ENCODE data around the gene DLL4.

Gene DLL4

GRCh38 chr15:40925863-40926658 is 3.1 kb upstream of the DLL4 start:
- DNase-seq (ENCODE audit: insufficient read length, low spot score) = no peak
- no peak for FAIRE-seq

GRCh38 chr15:40926659-40927494 is 2.3 kb upstream of the DLL4 start:
- no peak for FAIRE-seq

GRCh38 chr15:40927495-40927872 is 1.7 kb upstream of the DLL4 start:
- DNase-seq (ENCODE audit: insufficient read length, low spot score) = no peak
- no peak for FAIRE-seq

More at GRCh38 chr15:40926659-40927494, 2.3 kb upstream of the DLL4 start:
- DNase-seq (ENCODE audit: insufficient read length, low spot score) = no peak

GRCh38 chr15:40927873-40928806 is 1.0 kb upstream of the DLL4 start:
- no peak for FAIRE-seq
- DNase-seq (ENCODE audit: insufficient read length, low spot score) = no peak

- FAIRE-seq (no peak), DNase-seq (ENCODE audit: insufficient read length, low spot score) (no peak)
Measured at GRCh38 chr15:40929660-40930429, 705 bp downstream of the DLL4 start.

GRCh38 chr15:40930430-40931299 is 1.5 kb downstream of the DLL4 start:
- FAIRE-seq (no peak), DNase-seq (ENCODE audit: insufficient read length, low spot score) (no peak)

GRCh38 chr15:40931300-40932142 is 2.4 kb downstream of the DLL4 start:
- DNase-seq (ENCODE audit: insufficient read length, low spot score) (no peak), FAIRE-seq (peak; percentile 55)

GRCh38 chr15:40932156-40932555 is 3.0 kb downstream of the DLL4 start:
- no peak for FAIRE-seq
- no peak for DNase-seq (ENCODE audit: insufficient read length, low spot score)

- no peak for FAIRE-seq
Measured at GRCh38 chr15:40932649-40933516, 3.7 kb downstream of the DLL4 start.

GRCh38 chr15:40933517-40933902 is 4.4 kb downstream of the DLL4 start:
- DNase-seq (ENCODE audit: insufficient read length, low spot score) = no peak
- FAIRE-seq = no peak

More at GRCh38 chr15:40932649-40933516, 3.7 kb downstream of the DLL4 start:
- no peak for DNase-seq (ENCODE audit: insufficient read length, low spot score)

GRCh38 chr15:40934457-40934856 is 5.3 kb downstream of the DLL4 start:
- DNase-seq (ENCODE audit: insufficient read length, low spot score) (no peak), FAIRE-seq (peak; percentile 4)

GRCh38 chr15:40936234-40936708 is 7.1 kb downstream of the DLL4 start:
- FAIRE-seq = no peak
- DNase-seq (ENCODE audit: insufficient read length, low spot score) = no peak

GRCh38 chr15:40936709-40937666 is 7.8 kb downstream of the DLL4 start:
- FAIRE-seq (no peak), DNase-seq (ENCODE audit: insufficient read length, low spot score) (no peak)

- FAIRE-seq = no peak
- peak; percentile 59 for DNase-seq (ENCODE audit: insufficient read length, low spot score)
Measured at GRCh38 chr15:40937762-40938535, 8.8 kb downstream of the DLL4 start.

GRCh38 chr15:40938536-40938870 is 9.4 kb downstream of the DLL4 start:
- no peak for FAIRE-seq
- DNase-seq (ENCODE audit: insufficient read length, low spot score) = no peak

Data from HTR-8/SVneo (cell line).